GM18502 (cell line): ENCODE data around the gene HSPB9.

Experiments
- ATAC-seq: cut with Tn5 transposase; IDR thresholded peaks from one replicate; pipeline ENCODE4 v1.9.1; 2021; ENCODE audit warnings: mild to moderate bottlenecking; ENCODE audit not compliant: unreplicated experiment, poor library complexity

Gene HSPB9

GRCh38 chr17:42118126-42118510 lies 4.5 kb upstream of the HSPB9 start:
- no peak for ATAC-seq

GRCh38 chr17:42118545-42118944 lies 4.1 kb upstream of the HSPB9 start:
- ATAC-seq, result no peak

- no peak for ATAC-seq
These were observed 3.3 kb upstream of the HSPB9 start for GRCh38 chr17:42119301-42119700.

GRCh38 chr17:42120161-42120769 lies 2.3 kb upstream of the HSPB9 start:
- no peak for ATAC-seq

GRCh38 chr17:42120770-42121769 lies 1.5 kb upstream of the HSPB9 start, which contains the start of gene KAT2A:
TSS of gene KAT2A (minus strand) at chr17:42121367. CDS start at chr17:42121304, 63 bp downstream.
- ATAC-seq, result peak; percentile 74

- ATAC-seq, result no peak
These were observed 1.7 kb downstream of the HSPB9 start for GRCh38 chr17:42124256-42124655.

GRCh38 chr17:42125565-42125964 lies 3.0 kb downstream of the HSPB9 start:
- no peak for ATAC-seq

- ATAC-seq, result no peak
These were observed 4.2 kb downstream of the HSPB9 start for GRCh38 chr17:42126836-42127235.

- ATAC-seq, result no peak
These were observed 4.8 kb downstream of the HSPB9 start for GRCh38 chr17:42127414-42127813.

- ATAC-seq, result no peak
These were observed 6.7 kb downstream of the HSPB9 start for GRCh38 chr17:42129109-42129837.

- no peak for ATAC-seq
These were observed 7.8 kb downstream of the HSPB9 start for GRCh38 chr17:42130310-42130936.

- ATAC-seq, result no peak
These were observed 8.6 kb downstream of the HSPB9 start for GRCh38 chr17:42131232-42131631.

- ATAC-seq, result no peak
These were observed 9.4 kb downstream of the HSPB9 start for GRCh38 chr17:42131981-42132432.

GRCh38 chr17:42132941-42133340 lies 10.3 kb downstream of the HSPB9 start:
- ATAC-seq, result no peak

GRCh38 chr17:42133461-42134041 lies 10.9 kb downstream of the HSPB9 start:
- ATAC-seq, result no peak

- no peak for ATAC-seq
These were observed 12.5 kb downstream of the HSPB9 start for GRCh38 chr17:42135151-42135550.

- no peak for ATAC-seq
These were observed 13.4 kb downstream of the HSPB9 start for GRCh38 chr17:42135664-42136653.

- no peak for ATAC-seq
These were observed 14.0 kb downstream of the HSPB9 start for GRCh38 chr17:42136654-42137051.
